Endothelial cell of umbilical vein (primary cell): ENCODE data around the gene NEUROG3. TPM values are rescaled to one million over a fixed set of nuclear protein-coding genes. Genes with fewer than 3 reads are reported as not detected.

Experiments used
- BruUV-seq: library from RNA; stranded (reverse); fragments of 400-500 nt; replicated peaks from 2 replicates; lab custom pipeline; 2021; lab: Mats Ljungman, UMichigan
- CTCF ChIA-PET: fragments of 300-600, 350-600 bp; sonication (Branson Sonifier 250); formaldehyde crosslinking; loops from one replicate; lab custom pipeline; 2021; ENCODE audit warnings: antibody characterized with exemption, inconsistent platforms; lab: Charles Lee
- POLR2A ChIA-PET: fragments of 300-600, 350-600 bp; sonication (Branson Sonifier 250); formaldehyde crosslinking; loops from one replicate; lab custom pipeline; 2021; ENCODE audit warnings: antibody characterized with exemption, inconsistent platforms; lab: Charles Lee
- DNase-seq: peaks from one replicate; pipeline ENCODE4 v3.0.0-alpha.2; 2011; ENCODE audit warnings: low read depth, low spot score
- FAIRE-seq: peaks from 2 replicates; lab custom pipeline; 2011; peaks lifted over from hg19 to GRCh38; lab: Jason Lieb, UNC
- H2AFZ ChIP-seq: 2 replicates; pipeline ENCODE4 v1.6.0; 2012; ENCODE audit warnings: low read depth, low read length, control low read depth, inconsistent platforms
- H3K27ac ChIP-seq: 2 replicates; pipeline ENCODE4 v1.5.1; 2011; ENCODE audit warnings: low read depth, mild to moderate bottlenecking, control low read depth, low read length, moderate library complexity; ENCODE audit not compliant: insufficient read depth
- H3K27me3 ChIP-seq, 2 experiments: 2 replicates each; pipeline versions ENCODE4 v1.6.0 to v1.6.1; 2011; ENCODE audit warnings: low read length in 2 of 2, mixed read lengths in 1 of 2; ENCODE audit not compliant: control insufficient read depth in 2 of 2, insufficient read depth in 2 of 2
- H3K36me3 ChIP-seq, 2 experiments: 2 replicates in 1 of 2; 3 replicates in 1 of 2; pipeline ENCODE4 v1.5.1; 2011; ENCODE audit warnings: low read length in 2 of 2, mild to moderate bottlenecking in 1 of 2, moderate library complexity in 1 of 2; ENCODE audit not compliant: control insufficient read depth in 2 of 2, insufficient read depth in 2 of 2; ENCODE audit errors: extremely low read depth in 1 of 2
- H3K4me1 ChIP-seq: 3 replicates; pipeline ENCODE4 v1.5.1; 2011; ENCODE audit warnings: mild to moderate bottlenecking, low read length; ENCODE audit not compliant: control insufficient read depth, insufficient read depth; ENCODE audit errors: extremely low read depth
- H3K4me2 ChIP-seq: 2 replicates; pipeline ENCODE4 v1.6.1; 2011; ENCODE audit warnings: low read length, control low read depth, mixed read lengths; ENCODE audit not compliant: insufficient read depth
- H3K4me3 ChIP-seq, 3 experiments: fragments of 200-600 bp in 1 of 3; sonication (generic), shearing (Covaris generic) in 1 of 3; replicated peaks in 1 of 3; 2 replicates each; pipeline ENCODE4 v1.5.1; 2011 to 2016; ENCODE audit warnings: control low read depth in 3 of 3, low read length in 3 of 3, mild to moderate bottlenecking in 2 of 3, inconsistent platforms in 1 of 3, low read depth in 1 of 3, moderate library complexity in 1 of 3; ENCODE audit not compliant: insufficient read depth in 1 of 3
- H3K79me2 ChIP-seq: 2 replicates; pipeline ENCODE4 v1.6.0; 2012; ENCODE audit warnings: low read length, inconsistent platforms; ENCODE audit not compliant: control insufficient read depth, insufficient read depth
- H3K9ac ChIP-seq: replicated peaks from 2 replicates; pipeline ENCODE3; 2011; ENCODE audit warnings: low read length, control low read depth; ENCODE audit not compliant: insufficient read depth; ENCODE audit errors: extremely low read depth
- H3K9me1 ChIP-seq: replicated peaks from 3 replicates; pipeline ENCODE4 v1.6.0; 2011; ENCODE audit warnings: mild to moderate bottlenecking, low read length; ENCODE audit not compliant: control insufficient read depth, insufficient read depth; ENCODE audit errors: extremely low read depth
- H3K9me3 ChIP-seq: replicated peaks from 2 replicates; pipeline ENCODE4 v1.5.1; 2012; ENCODE audit warnings: low read length, inconsistent platforms; ENCODE audit not compliant: control insufficient read depth, insufficient read depth
- H4K20me1 ChIP-seq: replicated peaks from 2 replicates; pipeline ENCODE3; 2011; ENCODE audit warnings: mild to moderate bottlenecking, low read length; ENCODE audit not compliant: control insufficient read depth, insufficient read depth; ENCODE audit errors: extremely low read depth
- CTCF ChIP-seq, 2 donors: IDR thresholded peaks; 1 replicate in 1 of 2; 2 replicates in 1 of 2; pipeline ENCODE4 v1.5.1; 2011; ENCODE audit warnings: low read length in 2 of 2, mild to moderate bottlenecking in 2 of 2, moderate library complexity in 2 of 2, control low read depth in 1 of 2, inconsistent platforms in 1 of 2, low read depth in 1 of 2; ENCODE audit not compliant: insufficient read depth in 1 of 2; ENCODE audit errors: extremely low read depth in 1 of 2
- EZH2 ChIP-seq: IDR thresholded peaks from 2 replicates; pipeline ENCODE4 v1.6.1; 2012; ENCODE audit warnings: borderline replicate concordance, low read depth, mild to moderate bottlenecking, moderate library complexity, low read length, inconsistent platforms; ENCODE audit not compliant: severe bottlenecking
- FOS ChIP-seq: IDR thresholded peaks from 2 replicates; pipeline ENCODE4 v1.6.1; 2011; ENCODE audit warnings: mild to moderate bottlenecking, low read length, moderate library complexity, borderline replicate concordance; ENCODE audit not compliant: insufficient read depth
- GATA2 ChIP-seq: IDR thresholded peaks from 2 replicates; pipeline ENCODE4 v1.7.0; 2011; ENCODE audit warnings: low read depth, mild to moderate bottlenecking, moderate library complexity, mixed read lengths, low read length; ENCODE audit not compliant: insufficient read length, insufficient read depth
- JUN ChIP-seq: IDR thresholded peaks from 2 replicates; pipeline ENCODE4 v1.6.1; 2011; ENCODE audit warnings: borderline replicate concordance, low read depth; ENCODE audit not compliant: insufficient read length, insufficient read depth
- MAX ChIP-seq: IDR thresholded peaks from 2 replicates; pipeline ENCODE4 v1.6.1; 2011; ENCODE audit not compliant: insufficient read depth, insufficient read length
- MYC ChIP-seq: IDR thresholded peaks from one replicate; pipeline ENCODE4 v1.6.1; 2011; ENCODE audit warnings: mild to moderate bottlenecking, low read depth, low read length
- POLR2A ChIP-seq: IDR thresholded peaks from 2 replicates; pipeline ENCODE4 v1.6.1; 2012; ENCODE audit warnings: low read depth, mild to moderate bottlenecking, control low read depth, low read length
- POLR2AphosphoS5 ChIP-seq: IDR thresholded peaks from 2 replicates; pipeline ENCODE4 v1.6.1; 2012; ENCODE audit warnings: low read depth, mild to moderate bottlenecking, control low read depth, low read length, moderate library complexity; ENCODE audit not compliant: insufficient read depth
- dilution Hi-C: fragments of 300-500 bp; cut with MboI; formaldehyde crosslinking; loops from one replicate; pipeline ENCODE4 v1.15.0; 2019; ENCODE audit warnings: low sequenced_read_pairs; ENCODE audit not compliant: extremely low pct_ligation_motif_present
- intact Hi-C: fragments of 100-400 bp; cut with micrococcal nuclease; formaldehyde crosslinking; loops from one replicate; pipeline ENCODE4 v1.10.0; 2022
- polyA plus RNA-seq, 4 experiments: library from polyadenylated mRNA; depleted of rRNA in 3 of 4; stranded (reverse) in 3 of 4; unstranded in 1 of 4; fragments of >200 nt; gene quantifications; 2 replicates each; pipeline versions ENCODE4 v1.2.1 to v1.2.3, GENCODE V29; 2011 to 2012; ENCODE audit warnings: missing spikeins in 1 of 4
- total RNA-seq: library from RNA; stranded (reverse); gene quantifications from 2 replicates; pipeline ENCODE4 v1.2.3, GENCODE V29; 2021

NEUROG3 gene
- total and polyA plus RNA-seq, 2 donors (not counting 3 experiments of a cell fraction or from before 2014, with no cell fraction given), result not detected

GRCh38 chr10:69553328-69553727, 19.9 kb downstream of the NEUROG3 start:
- Histone ChIP-seq H3K27ac (no peak overlapping the region), H3K4me2 (no peak overlapping the region), H4K20me1 (no peaks in the 10 kb centered on the region), H3K9me3 (peaks cover 2% of the 10 kb centered on the region), H3K4me3 (no peak overlapping the region), H3K79me2 (no peaks in the 10 kb centered on the region), H3K27me3 (peaks cover 5 to 8% of the 10 kb centered on the region in 2 experiments), H3K36me3 (no peaks in the 10 kb centered on the region), H3K9me1 (no peaks in the 10 kb centered on the region), H3K4me1 (no peaks in the 10 kb centered on the region), H3K9ac (no peak overlapping the region), H2AFZ (no peak overlapping the region)
- dilution Hi-C loops, result no loop called here
- CTCF ChIA-PET, result no interaction called here
- intact Hi-C loops, result no loop called here
- TF ChIP-seq CTCF (IDR thresholded peaks at IDR 0.05; ENCODE audit: extremely low read depth in 1 of 2, insufficient read depth in 1 of 2, low read depth in 1 of 2, low read length in 2 of 2), result no peak
- POLR2A ChIA-PET, result no interaction called here
- FAIRE-seq (no peak), DNase-seq (no peak)
- BruUV-seq, result no TSS peak

- H3K9me3 ChIP-seq, result peaks cover 2% of the 10 kb centered on the region
- H3K36me3 ChIP-seq, result no peaks in the 10 kb centered on the region
- H3K4me3 ChIP-seq, result no peak overlapping the region
- H3K27ac ChIP-seq, result no peak overlapping the region
- no peaks in the 10 kb centered on the region for H3K9me1 ChIP-seq
- TF ChIP-seq MYC (no peak), GATA2 (no peak), MAX (no peak), FOS (no peak), POLR2A (no peak), POLR2AphosphoS5 (no peak), JUN (no peak), EZH2 (no peak), CTCF (IDR thresholded peaks at IDR 0.05; ENCODE audit: extremely low read depth in 1 of 2, insufficient read depth in 1 of 2, low read depth in 1 of 2, low read length in 2 of 2) (no peak)
- H3K4me2 ChIP-seq, result no peak overlapping the region
- ChIA-PET POLR2A (no interaction called here), CTCF (interaction anchor here (1.0 kb wide), 1 partner anchor 9 kb away, joined by 4 read pairs; no protein-coding TSS in a partner anchor)
- BruUV-seq, result no TSS peak
- DNase-seq, result no peak
- no peak overlapping the region for H2AFZ ChIP-seq
- no peak for FAIRE-seq
- no peaks in the 10 kb centered on the region for H3K4me1 ChIP-seq
- no peaks in the 10 kb centered on the region for H3K79me2 ChIP-seq
- no peaks in the 10 kb centered on the region for H4K20me1 ChIP-seq
- intact Hi-C loops (no loop called here), dilution Hi-C loops (no loop called here)
- peaks cover 2 to 8% of the 10 kb centered on the region in 2 experiments for H3K27me3 ChIP-seq
- H3K9ac ChIP-seq, result no peak overlapping the region
Observed at GRCh38 chr10:69552268-69552667, 21.0 kb downstream of the NEUROG3 start.
